ENCODE data around the gene ITGA7.
"Not testable (repeated sequence)": the region's sequence is repeated elsewhere in the genome, so short reads cannot be mapped to it uniquely, and the experiment has no call there.

Gene ITGA7

DNA sequence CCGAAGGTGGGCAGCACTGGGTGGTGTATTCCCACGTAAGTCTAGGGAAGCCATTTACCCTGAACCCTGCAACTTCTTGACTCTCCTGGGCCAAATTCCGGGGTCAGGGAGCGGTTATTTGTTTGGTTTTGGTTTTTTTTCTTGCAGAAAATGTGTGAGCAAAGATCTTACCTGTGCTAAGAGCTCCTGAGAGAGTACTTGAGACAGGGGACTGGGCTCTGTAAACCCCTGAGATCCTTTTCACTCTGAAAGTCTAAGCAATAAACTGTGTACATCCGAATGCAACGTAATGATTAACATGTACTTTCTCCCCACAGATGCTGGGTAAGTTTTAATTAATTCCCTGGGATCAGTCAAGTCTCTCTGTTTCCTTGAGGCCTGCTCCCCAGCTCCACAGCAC is 49.5 kb downstream of the ITGA7 start:
- H3K27me3 ChIP-seq (ENCODE audit: control insufficient read depth, insufficient read depth, low read length), result no peaks in the 10 kb centered on the region
- no peak overlapping the region for H3K27ac ChIP-seq (ENCODE audit: low read length)
- H3K9me3 ChIP-seq (ENCODE audit: control insufficient read depth, insufficient read depth, low read length), result no peaks in the 10 kb centered on the region
- H3K4me1 ChIP-seq (ENCODE audit: control insufficient read depth, insufficient read depth, low read length), result no peaks in the 10 kb centered on the region
- no peak overlapping the region for H3K4me3 ChIP-seq (ENCODE audit: low read length)
- no CpG with 5 or more reads among the region's 6 CpGs for whole genome bisulfite sequencing (ENCODE audit: insufficient coverage, insufficient read length)
- no peak for DNase-seq (ENCODE audit: low read depth, low spot score)
- H3K36me3 ChIP-seq (ENCODE audit: control insufficient read depth, insufficient read depth, low read length), result no peaks in the 10 kb centered on the region

DNA sequence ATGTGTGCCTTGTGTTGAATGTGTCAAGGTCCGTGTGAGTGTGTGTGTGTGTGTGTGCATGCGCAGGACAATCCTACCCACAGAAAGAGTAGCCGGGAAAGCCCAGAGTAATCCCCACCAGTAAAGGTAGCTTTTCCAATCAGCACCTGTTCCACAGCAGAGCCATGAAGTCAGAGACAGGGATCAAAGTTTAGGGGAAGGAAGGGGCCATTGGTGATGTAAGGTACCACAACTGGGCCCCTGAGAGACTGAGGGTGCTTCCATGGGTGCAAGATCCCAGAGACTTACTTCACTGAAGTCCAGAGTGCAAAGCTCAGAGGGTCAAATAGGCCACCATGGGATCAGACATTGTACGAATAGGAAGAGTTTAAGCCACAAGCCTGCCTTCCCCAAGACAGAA is 50.5 kb downstream of the ITGA7 start:
- Histone ChIP-seq H3K36me3 (ENCODE audit: control insufficient read depth, insufficient read depth, low read length) (no peaks in the 10 kb centered on the region), H3K4me1 (ENCODE audit: control insufficient read depth, insufficient read depth, low read length) (no peaks in the 10 kb centered on the region), H3K4me3 (ENCODE audit: low read length) (no peak overlapping the region), H3K27ac (ENCODE audit: low read length) (no peak overlapping the region), H3K9me3 (ENCODE audit: control insufficient read depth, insufficient read depth, low read length) (no peaks in the 10 kb centered on the region), H3K27me3 (ENCODE audit: control insufficient read depth, insufficient read depth, low read length) (no peaks in the 10 kb centered on the region)
- WGBS (ENCODE audit: insufficient coverage, insufficient read length), result no CpG with 5 or more reads among the region's 4 CpGs
- DNase-seq (ENCODE audit: low read depth, low spot score), result no peak

DNA sequence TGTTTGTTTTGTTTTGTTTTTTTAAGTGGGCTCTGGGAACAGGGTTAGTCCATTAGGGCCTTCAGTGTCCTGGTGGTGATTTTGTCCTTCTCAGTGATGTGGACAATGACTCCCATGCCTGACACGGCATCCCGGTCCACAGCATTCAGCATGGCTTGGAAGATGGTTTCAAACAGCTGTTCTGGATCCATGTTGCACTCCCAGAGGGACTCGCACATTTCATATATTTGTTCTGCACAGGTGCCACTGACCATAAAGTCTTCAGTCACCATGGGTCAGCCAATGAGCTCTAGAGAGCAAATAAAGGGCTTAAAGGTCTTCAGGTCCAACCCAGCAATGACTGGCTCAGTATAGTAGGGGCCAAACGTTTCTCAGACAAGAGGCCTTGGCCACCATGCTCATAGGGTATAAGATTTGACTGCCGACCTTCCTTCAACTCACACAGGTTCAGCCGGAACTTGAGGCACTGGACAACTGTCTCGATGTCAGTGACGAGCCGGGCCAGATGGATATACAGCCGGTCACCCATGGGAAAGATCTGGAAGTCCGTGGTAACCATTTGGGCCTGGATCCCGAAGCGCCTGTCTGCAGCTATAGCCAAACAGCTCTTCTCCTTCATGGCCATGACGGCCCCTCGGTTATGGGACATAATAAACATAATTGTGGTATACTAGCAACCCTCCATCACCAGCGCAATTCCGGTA is 53.0 kb downstream of the ITGA7 start:
- Histone ChIP-seq H3K9me3 (ENCODE audit: control insufficient read depth, insufficient read depth, low read length) (no peaks in the 10 kb centered on the region; the same call in 1 of the 2 replicates), H3K4me1 (ENCODE audit: control insufficient read depth, insufficient read depth, low read length) (0 out of 2 replicates have a peak, but pooled peaks cover 1% of the 10 kb centered on the region), H3K36me3 (ENCODE audit: control insufficient read depth, insufficient read depth, low read length) (no peaks in the 10 kb centered on the region), H3K27me3 (ENCODE audit: control insufficient read depth, insufficient read depth, low read length) (no peaks in the 10 kb centered on the region), H3K4me3 (ENCODE audit: low read length) (no peak overlapping the region), H3K27ac (ENCODE audit: low read length) (no peak overlapping the region)
- WGBS (ENCODE audit: insufficient coverage, insufficient read length), result no CpG with 5 or more reads among the region's 17 CpGs
- DNase-seq (ENCODE audit: low read depth, low spot score), result no peak

DNA sequence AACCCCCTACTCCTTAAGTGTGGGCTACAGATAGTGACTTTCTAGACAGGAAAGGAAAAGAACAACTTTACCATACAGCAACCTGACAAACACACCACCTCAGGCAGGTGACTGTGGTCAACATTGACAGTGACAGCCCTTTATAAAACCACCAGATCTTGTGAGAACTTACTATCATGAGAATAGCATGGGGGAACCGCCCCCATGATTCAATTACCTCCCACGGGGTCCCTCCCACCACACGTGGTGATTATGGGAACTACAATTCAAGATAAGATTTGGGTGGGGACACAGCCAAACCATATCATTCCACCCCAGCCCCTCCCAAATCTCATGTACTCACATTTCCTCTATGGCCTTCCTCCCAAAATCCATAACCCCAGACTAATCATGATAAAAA is 54.7 kb downstream of the ITGA7 start:
- Histone ChIP-seq H3K4me3 (ENCODE audit: low read length) (no peak overlapping the region), H3K9me3 (ENCODE audit: control insufficient read depth, insufficient read depth, low read length) (no peaks in the 10 kb centered on the region; the same call in 1 of the 2 replicates)
- no CpG with 5 or more reads among the region's 3 CpGs for WGBS (ENCODE audit: insufficient coverage, insufficient read length)

DNA sequence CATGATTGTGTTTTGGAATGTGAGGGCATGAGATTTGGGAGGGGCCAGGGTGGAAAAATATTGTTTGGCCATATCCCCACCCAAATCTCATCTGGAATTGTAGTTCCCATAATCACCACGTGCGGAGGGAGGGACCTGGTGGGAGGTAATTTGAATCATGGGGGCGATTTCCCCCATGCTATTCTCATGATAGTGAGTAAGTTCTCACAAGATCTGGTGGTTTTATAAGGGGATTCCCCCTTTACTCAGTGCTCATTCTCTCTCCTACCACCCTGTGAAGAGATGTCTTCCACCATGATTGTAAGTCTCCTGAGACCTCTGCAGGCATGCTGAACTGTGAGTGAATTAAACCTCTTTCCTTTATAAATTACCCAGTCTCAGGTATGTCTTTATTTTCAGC is 55.4 kb downstream of the ITGA7 start:
- no CpG with 5 or more reads among the region's 3 CpGs for WGBS (ENCODE audit: insufficient coverage, insufficient read length)
- no peaks in the 10 kb centered on the region; the same call in 1 of the 2 replicates for H3K9me3 ChIP-seq (ENCODE audit: control insufficient read depth, insufficient read depth, low read length)
- H3K27me3 ChIP-seq (ENCODE audit: control insufficient read depth, insufficient read depth, low read length), result no peaks in the 10 kb centered on the region
- no peak overlapping the region for H3K4me3 ChIP-seq (ENCODE audit: low read length)
- no peak for DNase-seq (ENCODE audit: low read depth, low spot score)
- H3K4me1 ChIP-seq (ENCODE audit: control insufficient read depth, insufficient read depth, low read length), result 0 out of 2 replicates have a peak, but pooled peaks cover 1% of the 10 kb centered on the region
- no peaks in the 10 kb centered on the region for H3K36me3 ChIP-seq (ENCODE audit: control insufficient read depth, insufficient read depth, low read length)
- H3K27ac ChIP-seq (ENCODE audit: low read length), result no peak overlapping the region

More for the DNA sequence above, 54.7 kb downstream of the ITGA7 start:
- Histone ChIP-seq H3K36me3 (ENCODE audit: control insufficient read depth, insufficient read depth, low read length) (no peaks in the 10 kb centered on the region), H3K27ac (ENCODE audit: low read length) (no peak overlapping the region), H3K4me1 (ENCODE audit: control insufficient read depth, insufficient read depth, low read length) (0 out of 2 replicates have a peak, but pooled peaks cover 1% of the 10 kb centered on the region), H3K27me3 (ENCODE audit: control insufficient read depth, insufficient read depth, low read length) (no peaks in the 10 kb centered on the region)
- no peak for DNase-seq (ENCODE audit: low read depth, low spot score)

DNA sequence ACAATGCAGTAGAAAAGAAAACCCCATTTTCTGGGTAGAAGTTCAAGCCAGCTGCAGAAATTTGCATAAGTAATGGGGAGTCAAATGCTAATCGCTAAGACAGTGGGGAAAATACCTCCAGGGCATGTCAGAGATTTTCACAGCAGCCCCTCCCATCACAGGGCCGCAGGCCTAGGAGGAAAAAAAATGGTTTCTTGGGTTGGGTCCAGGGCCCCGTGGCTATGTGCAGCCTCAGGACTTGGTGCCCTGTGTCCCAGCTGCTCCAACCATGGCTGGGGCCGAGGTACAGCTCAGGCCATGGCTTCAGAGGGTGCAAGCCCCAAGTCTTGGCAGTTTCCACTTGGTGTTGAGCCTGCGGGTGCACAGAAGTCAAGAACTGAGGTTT is 56.4 kb downstream of the ITGA7 start:
- Histone ChIP-seq H3K27ac (ENCODE audit: low read length) (no peak overlapping the region), H3K4me3 (ENCODE audit: low read length) (no peak overlapping the region), H3K9me3 (ENCODE audit: control insufficient read depth, insufficient read depth, low read length) (no peaks in the 10 kb centered on the region; the same call in 1 of the 2 replicates), H3K36me3 (ENCODE audit: control insufficient read depth, insufficient read depth, low read length) (no peaks in the 10 kb centered on the region), H3K4me1 (ENCODE audit: control insufficient read depth, insufficient read depth, low read length) (0 out of 2 replicates have a peak, but pooled peaks cover 1% of the 10 kb centered on the region), H3K27me3 (ENCODE audit: control insufficient read depth, insufficient read depth, low read length) (no peaks in the 10 kb centered on the region)
- WGBS (ENCODE audit: insufficient coverage, insufficient read length), result no CpG with 5 or more reads among the region's 5 CpGs
- no peak for DNase-seq (ENCODE audit: low read depth, low spot score)

DNA sequence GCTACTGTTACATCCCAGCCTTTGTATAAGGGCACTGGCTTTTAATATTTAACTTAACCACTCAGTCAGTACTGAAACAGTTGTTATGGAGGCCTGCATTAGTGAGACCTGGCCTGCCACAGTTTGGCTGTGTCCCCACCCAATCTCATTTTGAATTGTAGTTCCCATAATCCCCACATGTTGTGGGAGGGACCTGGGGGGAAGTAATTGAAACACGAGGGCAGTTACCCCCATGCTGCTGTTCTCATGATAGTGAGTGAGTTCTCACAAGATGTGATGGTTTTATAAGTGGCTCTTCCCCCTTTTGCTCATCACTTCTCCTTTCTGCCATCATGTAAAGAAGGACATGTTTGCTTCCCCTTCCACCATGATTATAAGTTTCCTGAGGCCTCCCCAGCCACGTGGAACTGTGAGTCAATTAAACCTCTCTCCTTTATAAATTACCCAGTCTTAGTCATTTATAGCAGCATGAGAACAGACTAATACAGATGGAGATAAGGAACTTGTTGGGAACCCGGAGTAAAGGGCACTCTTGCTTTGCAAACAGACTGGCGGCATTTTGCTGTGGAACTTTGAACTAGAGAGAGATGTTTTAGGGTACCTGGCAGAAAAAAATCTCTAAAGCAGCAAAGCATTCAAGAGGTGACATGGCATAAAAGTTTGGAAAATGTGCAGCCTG is 56.9 kb downstream of the ITGA7 start:
- H3K27me3 ChIP-seq (ENCODE audit: control insufficient read depth, insufficient read depth, low read length); H3K4me3 ChIP-seq (ENCODE audit: low read length); H3K27ac ChIP-seq (ENCODE audit: low read length); DNase-seq (ENCODE audit: low read depth, low spot score); H3K9me3 ChIP-seq (ENCODE audit: control insufficient read depth, insufficient read depth, low read length); H3K36me3 ChIP-seq (ENCODE audit: control insufficient read depth, insufficient read depth, low read length); H3K4me1 ChIP-seq (ENCODE audit: control insufficient read depth, insufficient read depth, low read length): not testable (repeated sequence)
- WGBS (ENCODE audit: insufficient coverage, insufficient read length), result no CpG with 5 or more reads among the region's 4 CpGs

DNA sequence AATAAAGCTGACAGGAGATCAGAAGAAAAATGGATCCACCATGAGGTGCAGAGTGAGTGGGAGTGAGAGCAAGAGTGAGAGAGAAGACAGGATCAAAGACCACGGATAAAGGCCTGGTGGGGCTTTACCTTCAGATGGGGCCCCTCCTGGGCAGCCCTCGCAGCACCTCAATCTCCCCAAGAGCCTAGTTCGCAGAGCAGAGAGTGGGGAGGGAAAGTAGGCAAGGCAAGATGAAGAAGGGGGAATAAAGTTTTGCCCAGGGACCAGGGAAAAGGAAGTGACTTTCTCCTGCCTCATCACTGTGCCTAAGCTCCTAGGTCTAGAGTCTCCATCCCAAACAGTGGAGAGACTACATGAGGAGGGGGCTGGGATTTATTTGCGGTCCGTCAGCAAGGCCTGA is 60.7 kb downstream of the ITGA7 start:
- no peak overlapping the region for H3K4me3 ChIP-seq (ENCODE audit: low read length)
- no peak overlapping the region for H3K27ac ChIP-seq (ENCODE audit: low read length)
- DNase-seq (ENCODE audit: low read depth, low spot score), result no peak
- H3K36me3 ChIP-seq (ENCODE audit: control insufficient read depth, insufficient read depth, low read length), result no peaks in the 10 kb centered on the region
- no peaks in the 10 kb centered on the region for H3K27me3 ChIP-seq (ENCODE audit: control insufficient read depth, insufficient read depth, low read length)
- H3K4me1 ChIP-seq (ENCODE audit: control insufficient read depth, insufficient read depth, low read length), result 0 out of 2 replicates have a peak, but pooled peaks cover 1% of the 10 kb centered on the region
- H3K9me3 ChIP-seq (ENCODE audit: control insufficient read depth, insufficient read depth, low read length), result no peaks in the 10 kb centered on the region; the same call in 1 of the 2 replicates
- WGBS (ENCODE audit: insufficient coverage, insufficient read length), result no CpG with 5 or more reads among the region's 5 CpGs

DNA sequence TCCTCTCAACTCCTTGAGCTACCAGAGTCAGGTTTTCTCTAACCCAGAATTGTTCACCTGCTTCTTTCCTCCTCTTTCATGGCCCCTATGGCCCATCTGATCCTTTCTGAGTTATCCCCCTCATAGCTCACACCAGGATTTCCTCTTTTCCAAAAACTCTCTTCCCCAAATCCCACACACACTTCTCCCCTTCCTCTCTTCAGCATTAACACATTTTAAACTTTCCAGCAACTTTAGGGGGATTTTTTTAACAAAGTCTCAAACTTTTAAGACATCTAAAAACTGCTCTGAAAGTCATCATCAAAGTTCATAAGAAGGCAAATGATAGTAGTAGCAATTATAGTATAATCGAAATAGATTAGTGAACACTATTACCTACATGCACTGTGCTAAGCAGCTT is 63.1 kb downstream of the ITGA7 start:
- no peaks in the 10 kb centered on the region for H3K9me3 ChIP-seq (ENCODE audit: control insufficient read depth, insufficient read depth, low read length)
- H3K36me3 ChIP-seq (ENCODE audit: control insufficient read depth, insufficient read depth, low read length), result no peaks in the 10 kb centered on the region
- no peak overlapping the region for H3K27ac ChIP-seq (ENCODE audit: low read length)
- no peak overlapping the region for H3K4me3 ChIP-seq (ENCODE audit: low read length)
- no peaks in the 10 kb centered on the region for H3K27me3 ChIP-seq (ENCODE audit: control insufficient read depth, insufficient read depth, low read length)
- H3K4me1 ChIP-seq (ENCODE audit: control insufficient read depth, insufficient read depth, low read length), result no peaks in the 10 kb centered on the region
- no CpG with 5 or more reads among the region's 1 CpG for WGBS (ENCODE audit: insufficient coverage, insufficient read length)
- no peak for DNase-seq (ENCODE audit: low read depth, low spot score)

DNA sequence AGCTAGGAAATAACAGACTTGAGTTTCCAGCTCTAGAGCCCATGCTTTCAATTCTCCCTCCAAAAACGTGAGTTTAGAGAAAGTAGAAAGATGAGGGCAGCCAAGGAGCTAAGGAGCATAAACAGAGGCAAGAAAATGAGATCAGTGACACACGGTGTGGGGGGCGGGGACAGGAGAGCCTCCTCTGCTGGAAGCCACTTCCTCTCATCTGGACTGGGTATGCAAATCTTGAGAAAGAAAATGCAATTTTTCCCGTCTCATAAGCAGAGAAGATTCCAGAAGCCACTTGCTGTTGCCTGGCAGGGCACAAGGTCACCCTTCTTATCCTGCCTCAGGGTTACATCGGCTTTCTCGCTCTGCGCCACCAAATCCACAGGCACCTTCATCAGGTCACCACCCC is 65.0 kb downstream of the ITGA7 start:
- Histone ChIP-seq H3K27ac (ENCODE audit: low read length) (no peak overlapping the region), H3K4me1 (ENCODE audit: control insufficient read depth, insufficient read depth, low read length) (no peaks in the 10 kb centered on the region), H3K9me3 (ENCODE audit: control insufficient read depth, insufficient read depth, low read length) (no peaks in the 10 kb centered on the region), H3K36me3 (ENCODE audit: control insufficient read depth, insufficient read depth, low read length) (no peaks in the 10 kb centered on the region), H3K4me3 (ENCODE audit: low read length) (no peak overlapping the region), H3K27me3 (ENCODE audit: control insufficient read depth, insufficient read depth, low read length) (no peaks in the 10 kb centered on the region)
- DNase-seq (ENCODE audit: low read depth, low spot score), result no peak
- no CpG with 5 or more reads among the region's 7 CpGs for WGBS (ENCODE audit: insufficient coverage, insufficient read length)
